GM13977 (cell line): ENCODE data around the gene DPH7.

Experiments used
- DNase-seq: peaks from one replicate; pipeline ENCODE4 v3.0.0; 2012; ENCODE audit warnings: low spot score
- in situ Hi-C: fragments of 300-500 bp; cut with MboI; formaldehyde crosslinking; loops from one replicate; pipeline ENCODE4 v1.12.0; 2022; ENCODE audit warnings: low sequenced_read_pairs, low pct_unique_long_range_greater_than_20kb, mixed read lengths, inconsistent platforms; ENCODE audit not compliant: unreplicated experiment
- TF ChIP-seq, protein P1 (sequence below): IDR thresholded peaks from 2 replicates; pipeline ENCODE4 v1.5.1; 2012; ENCODE audit warnings: mild to moderate bottlenecking, control low read depth; ENCODE audit not compliant: insufficient read depth; ENCODE audit errors: extremely low read depth, missing control alignments

The DPH7 gene

DNA sequence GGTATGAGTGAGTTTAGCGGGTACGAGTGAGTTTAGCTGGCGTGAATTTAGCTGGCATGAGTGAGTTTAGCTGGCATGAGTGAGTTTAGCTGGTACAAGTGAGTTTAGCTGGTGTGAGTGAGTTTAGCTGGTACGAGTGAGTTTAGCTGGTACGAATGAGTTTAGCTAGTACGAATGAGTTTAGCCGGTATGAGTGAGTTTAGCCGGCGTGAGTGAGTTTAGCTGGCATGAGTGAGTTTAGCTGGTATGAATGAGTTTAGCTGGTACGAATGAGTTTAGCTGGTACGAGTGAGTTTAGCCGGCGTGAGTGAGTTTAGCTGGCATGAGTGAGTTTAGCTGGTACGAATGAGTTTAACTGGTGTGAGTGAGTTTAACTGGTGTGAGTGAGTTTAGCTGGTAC lies 69.5 kb downstream of the DPH7 start:
- TF ChIP-seq, protein P1, sequence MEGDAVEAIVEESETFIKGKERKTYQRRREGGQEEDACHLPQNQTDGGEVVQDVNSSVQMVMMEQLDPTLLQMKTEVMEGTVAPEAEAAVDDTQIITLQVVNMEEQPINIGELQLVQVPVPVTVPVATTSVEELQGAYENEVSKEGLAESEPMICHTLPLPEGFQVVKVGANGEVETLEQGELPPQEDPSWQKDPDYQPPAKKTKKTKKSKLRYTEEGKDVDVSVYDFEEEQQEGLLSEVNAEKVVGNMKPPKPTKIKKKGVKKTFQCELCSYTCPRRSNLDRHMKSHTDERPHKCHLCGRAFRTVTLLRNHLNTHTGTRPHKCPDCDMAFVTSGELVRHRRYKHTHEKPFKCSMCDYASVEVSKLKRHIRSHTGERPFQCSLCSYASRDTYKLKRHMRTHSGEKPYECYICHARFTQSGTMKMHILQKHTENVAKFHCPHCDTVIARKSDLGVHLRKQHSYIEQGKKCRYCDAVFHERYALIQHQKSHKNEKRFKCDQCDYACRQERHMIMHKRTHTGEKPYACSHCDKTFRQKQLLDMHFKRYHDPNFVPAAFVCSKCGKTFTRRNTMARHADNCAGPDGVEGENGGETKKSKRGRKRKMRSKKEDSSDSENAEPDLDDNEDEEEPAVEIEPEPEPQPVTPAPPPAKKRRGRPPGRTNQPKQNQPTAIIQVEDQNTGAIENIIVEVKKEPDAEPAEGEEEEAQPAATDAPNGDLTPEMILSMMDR, result no peak
- in situ Hi-C loops, result no loop called here
- DNase-seq, result no peak

- no peak for DNase-seq
- in situ Hi-C loops, result no loop called here
Measured at GRCh38 chr9:137506702-137507171, 72.0 kb downstream of the DPH7 start.

DNA sequence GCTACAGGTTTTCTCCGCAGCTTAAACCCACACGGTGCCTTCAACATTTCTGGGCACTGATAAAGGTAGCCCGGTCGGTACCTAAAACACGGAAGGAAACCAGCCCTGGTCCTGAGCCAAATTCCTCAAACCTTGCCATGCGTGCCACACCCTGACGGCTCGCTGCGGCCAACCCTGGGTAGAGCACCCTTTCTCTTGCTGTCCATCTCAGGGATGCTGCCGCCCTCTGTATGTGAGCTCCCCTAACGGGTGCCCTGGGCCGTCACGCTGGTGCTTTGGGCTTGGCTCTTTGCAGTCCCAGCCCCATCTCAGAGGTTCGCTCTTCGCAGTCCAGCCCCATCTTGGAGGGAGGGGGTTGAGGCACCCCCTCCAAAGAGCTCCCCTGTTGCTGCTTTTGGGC lies 72.5 kb downstream of the DPH7 start:
- TF ChIP-seq, protein P1, result no peak
- in situ Hi-C loops, result no loop called here
- DNase-seq, result no peak

More at GRCh38 chr9:137506702-137507171, 72.0 kb downstream of the DPH7 start:
- TF ChIP-seq, protein P1, result no peak

DNA sequence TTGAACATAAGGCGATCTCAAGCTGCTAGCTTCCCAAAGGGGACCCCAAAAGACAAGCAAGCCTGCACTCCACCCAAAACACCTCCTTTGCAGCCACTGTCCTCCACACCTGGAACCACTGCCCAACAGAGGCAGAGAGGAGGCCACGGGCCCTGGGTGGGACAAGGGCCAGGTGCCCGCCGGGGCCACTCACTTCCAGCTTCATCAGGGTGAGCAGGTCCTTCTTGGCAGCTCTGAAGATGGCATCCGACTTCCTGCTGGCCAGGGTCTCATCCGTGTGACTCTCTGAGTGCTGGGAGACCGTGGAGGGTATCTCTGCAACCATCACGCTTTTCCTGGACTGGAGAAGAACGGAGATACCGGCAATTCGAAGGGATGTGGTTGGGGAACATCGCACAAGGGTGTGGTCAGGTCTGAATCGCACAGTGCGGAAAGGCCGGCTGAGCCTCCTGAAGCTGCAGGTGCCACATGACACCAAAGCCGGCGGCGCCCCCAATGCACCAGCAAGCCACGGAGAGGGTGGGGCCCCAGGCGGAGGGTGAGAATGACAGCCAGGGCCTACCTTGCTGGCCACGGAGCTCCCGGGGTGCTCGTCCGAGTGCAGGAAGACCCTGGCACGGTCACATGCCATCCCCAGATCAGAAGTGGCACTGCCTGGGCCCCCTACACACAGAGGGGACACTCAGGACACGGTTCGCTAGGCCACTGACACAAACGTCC lies 73.1 kb downstream of the DPH7 start:
- in situ Hi-C loops, result no loop called here
- TF ChIP-seq, protein P1, result no peak
- no peak for DNase-seq
